Kidney (tissue), 14 donors: Measurements from ENCODE around the gene FAM181A. TPM values are rescaled to one million over a fixed set of nuclear protein-coding genes. Genes with fewer than 3 reads are reported as not detected.

Source experiments
- DNase-seq, 5 donors: peaks; one replicate each; pipeline ENCODE4 v3.0.0-alpha.2; 2013 to 2020
- FAIRE-seq: peaks from 2 replicates; lab custom pipeline; 2012; peaks lifted over from hg19 to GRCh38; lab: Jason Lieb, UNC
- H3K27ac ChIP-seq, 2 donors: one replicate each; pipeline ENCODE4 v1.7.0; 2013; ENCODE audit warnings: low read depth in 2 of 2, low read length in 2 of 2, inconsistent platforms in 1 of 2
- H3K27me3 ChIP-seq: one replicate; pipeline ENCODE4 v1.7.1; 2013; ENCODE audit warnings: low read length, inconsistent platforms; ENCODE audit not compliant: control insufficient read depth, insufficient read depth
- H3K36me3 ChIP-seq, 3 donors: one replicate each; pipeline versions ENCODE4 v1.7.0 to v1.7.1; 2013; ENCODE audit warnings: low read length in 3 of 3, control low read depth in 1 of 3, inconsistent platforms in 1 of 3; ENCODE audit not compliant: insufficient read depth in 3 of 3, control insufficient read depth in 2 of 3
- H3K4me1 ChIP-seq, 3 donors: one replicate each; pipeline versions ENCODE4 v1.7.0 to v1.7.1; 2013; ENCODE audit warnings: low read length in 3 of 3, inconsistent platforms in 1 of 3, low read depth in 1 of 3; ENCODE audit not compliant: control insufficient read depth in 2 of 3, insufficient read depth in 2 of 3
- H3K4me3 ChIP-seq, 3 donors: one replicate each; pipeline versions ENCODE4 v1.7.0 to v1.8.1; 2013; ENCODE audit warnings: low read length in 3 of 3, control low read depth in 1 of 3, inconsistent platforms in 1 of 3
- H3K9ac ChIP-seq, 3 donors: one replicate each; pipeline versions ENCODE4 v1.7.0 to v1.7.1; 2013; ENCODE audit warnings: low read length in 3 of 3, control low read depth in 1 of 3, inconsistent platforms in 1 of 3
- H3K9me3 ChIP-seq, 3 donors: one replicate each; pipeline versions ENCODE4 v1.7.0 to v1.7.1; 2013; ENCODE audit warnings: low read length in 3 of 3, control low read depth in 1 of 3, inconsistent platforms in 1 of 3; ENCODE audit not compliant: control insufficient read depth in 2 of 3, insufficient read depth in 1 of 3
- intact Hi-C: fragments of 100-400 bp; cut with DNase I; formaldehyde crosslinking; loops from one replicate; pipeline ENCODE4 v1.11.1; 2022
- polyA plus RNA-seq: library from polyadenylated mRNA; stranded (reverse); fragments of 350-450 nt; fragmentation: Illumina TruSeq; extraction: RNeasy Lipid Tissue Mini Kit (QIAGEN cat#74804); gene quantifications from one replicate; pipeline ENCODE4 v1.2.3, GENCODE V29; 2014; ENCODE audit warnings: low read depth, low replicate concordance; ENCODE audit not compliant: insufficient read depth
- total RNA-seq: library from RNA; stranded (reverse); fragmentation: NEBNext Ultra II Directional; extraction: Animal tissue kit (Norgen Biotek cat#: 25700); gene quantifications from one replicate; pipeline ENCODE4 v1.2.1, GENCODE V29; 2021
- TF ChIP-seq, protein P1 (sequence below): IDR thresholded peaks from 3 replicates; pipeline ENCODE4 v1.5.1; 2012; ENCODE audit warnings: mild to moderate bottlenecking, moderate library complexity, borderline replicate concordance; ENCODE audit not compliant: insufficient read depth; ENCODE audit errors: extremely low read depth
- donor health status: control.
- donor health status: control.
- donor health status: control.
- donor health status: control.
- donor health status: control.
- donor health status: DM: yes; HTN: yes; CAD: no.
- donor health status: Normal renal cell carcinoma (clear cell type).

Gene FAM181A
- total and polyA plus RNA-seq, 2 donors from 2014 or later, result not detected

DNA sequence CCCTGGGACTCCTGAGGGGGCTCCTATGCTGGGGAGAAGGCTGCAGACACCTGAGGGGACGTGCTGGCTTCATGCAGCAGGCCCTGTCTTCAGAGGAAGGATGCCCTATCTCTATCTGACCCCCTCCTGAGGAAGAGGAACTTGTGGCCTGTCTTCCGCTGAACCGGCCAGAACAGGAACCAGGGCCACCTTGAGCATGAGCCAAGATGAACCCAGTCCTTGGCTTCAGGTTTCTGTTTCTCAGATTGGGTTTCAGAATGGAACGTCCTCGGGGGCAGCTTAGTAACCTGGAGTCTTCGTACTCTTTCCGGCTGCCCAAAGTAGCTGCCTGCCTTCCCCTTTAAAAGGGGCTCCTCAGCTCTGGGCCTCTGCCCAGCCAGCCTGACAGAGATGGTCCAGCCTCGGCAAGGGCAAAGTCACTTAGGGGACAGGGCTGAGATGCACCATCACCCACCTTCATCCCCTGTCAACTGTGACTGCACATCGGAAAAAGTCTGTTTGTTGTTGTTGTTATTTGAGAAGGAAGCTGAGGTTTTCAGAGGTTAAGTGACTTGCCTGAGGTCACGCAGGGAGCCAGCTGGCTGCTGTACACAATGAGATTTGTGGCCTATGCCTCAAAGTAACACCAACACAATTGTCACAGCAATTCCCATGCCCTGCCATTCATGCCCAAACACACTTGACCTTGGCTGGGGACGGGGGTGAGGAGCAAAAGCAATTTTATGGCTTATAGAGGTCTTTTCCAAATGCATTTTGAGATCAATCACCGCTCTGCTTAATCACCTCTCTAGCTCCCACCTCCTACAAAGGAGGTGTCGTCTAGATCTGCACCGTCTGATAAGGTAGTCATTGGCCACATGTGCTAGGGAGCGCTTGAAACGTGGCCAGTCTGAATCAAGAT lies 35.8 kb downstream of the FAM181A start:
- Histone ChIP-seq H3K9ac (no peak overlapping the region), H3K9me3 (no peaks in the 10 kb centered on the region), H3K27ac (peak overlapping the region in 1 of 2 donors; percentile 67), H3K27me3 (no peaks in the 10 kb centered on the region), H3K4me1 (peaks cover 0 to 12% (median 0%) of the 10 kb centered on the region in 3 donors), H3K36me3 (no peaks in the 10 kb centered on the region), H3K4me3 (no peak overlapping the region)
- intact Hi-C loops, result no loop called here
- FAIRE-seq (no peak), DNase-seq (peak in 4 of 5 donors; percentile 56 to 70 (median 66))
- TF ChIP-seq, protein P1, sequence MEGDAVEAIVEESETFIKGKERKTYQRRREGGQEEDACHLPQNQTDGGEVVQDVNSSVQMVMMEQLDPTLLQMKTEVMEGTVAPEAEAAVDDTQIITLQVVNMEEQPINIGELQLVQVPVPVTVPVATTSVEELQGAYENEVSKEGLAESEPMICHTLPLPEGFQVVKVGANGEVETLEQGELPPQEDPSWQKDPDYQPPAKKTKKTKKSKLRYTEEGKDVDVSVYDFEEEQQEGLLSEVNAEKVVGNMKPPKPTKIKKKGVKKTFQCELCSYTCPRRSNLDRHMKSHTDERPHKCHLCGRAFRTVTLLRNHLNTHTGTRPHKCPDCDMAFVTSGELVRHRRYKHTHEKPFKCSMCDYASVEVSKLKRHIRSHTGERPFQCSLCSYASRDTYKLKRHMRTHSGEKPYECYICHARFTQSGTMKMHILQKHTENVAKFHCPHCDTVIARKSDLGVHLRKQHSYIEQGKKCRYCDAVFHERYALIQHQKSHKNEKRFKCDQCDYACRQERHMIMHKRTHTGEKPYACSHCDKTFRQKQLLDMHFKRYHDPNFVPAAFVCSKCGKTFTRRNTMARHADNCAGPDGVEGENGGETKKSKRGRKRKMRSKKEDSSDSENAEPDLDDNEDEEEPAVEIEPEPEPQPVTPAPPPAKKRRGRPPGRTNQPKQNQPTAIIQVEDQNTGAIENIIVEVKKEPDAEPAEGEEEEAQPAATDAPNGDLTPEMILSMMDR, result no peak

- no peaks in the 10 kb centered on the region for H3K27me3 ChIP-seq
- intact Hi-C loops, result no loop called here
- H3K27ac ChIP-seq, result no peak overlapping the region
Observed at GRCh38 chr14:93963692-93964091, 36.5 kb downstream of the FAM181A start.

DNA sequence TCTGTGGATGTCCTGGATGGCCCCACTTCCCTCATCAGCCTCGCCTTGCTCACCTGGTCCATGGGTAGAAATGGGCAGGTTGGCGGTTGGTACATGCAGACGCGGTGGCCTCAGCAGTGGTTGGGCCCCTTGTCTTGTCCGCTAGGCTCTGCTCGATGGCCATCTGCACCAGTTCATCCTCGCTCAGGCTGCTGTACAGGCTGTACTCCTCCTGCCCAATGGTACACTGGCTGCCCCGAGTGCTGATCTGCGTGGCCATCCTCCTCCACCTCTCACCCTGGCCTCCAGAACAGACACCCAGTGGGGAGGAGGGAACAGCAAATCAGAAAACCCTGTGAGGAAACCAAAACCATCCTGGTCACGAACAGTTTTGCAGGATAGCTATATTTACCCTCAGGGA lies 37.1 kb downstream of the FAM181A start:
- Histone ChIP-seq H3K36me3 (no peaks in the 10 kb centered on the region), H3K4me3 (no peak overlapping the region), H3K27me3 (no peaks in the 10 kb centered on the region), H3K9me3 (no peaks in the 10 kb centered on the region), H3K27ac (no peak overlapping the region), H3K9ac (no peak overlapping the region), H3K4me1 (peaks cover 0 to 12% (median 0%) of the 10 kb centered on the region in 3 donors)
- DNase-seq (peak in 1 of 5 donors; percentile 49), FAIRE-seq (no peak)
- TF ChIP-seq, protein P1, result no peak
- intact Hi-C loops, result no loop called here

More at GRCh38 chr14:93963692-93964091, 36.5 kb downstream of the FAM181A start:
- H3K4me1 ChIP-seq, result peaks cover 0 to 12% (median 0%) of the 10 kb centered on the region in 3 donors
- DNase-seq (peak in 1 of 5 donors; percentile 15), FAIRE-seq (no peak)
- no peak overlapping the region for H3K4me3 ChIP-seq
- no peak overlapping the region for H3K9ac ChIP-seq
- H3K36me3 ChIP-seq, result no peaks in the 10 kb centered on the region
- TF ChIP-seq, protein P1, result no peak
- no peaks in the 10 kb centered on the region for H3K9me3 ChIP-seq
